HK-2 (cell line): ENCODE results near the gene SYCN.

ENCODE experiments used
- DNase-seq: peaks from one replicate; pipeline ENCODE4 v3.0.0-alpha.2; 2018; ENCODE audit not compliant: unreplicated experiment

SYCN gene

GRCh38 chr19:39155741-39156140 is 48.3 kb downstream of the SYCN start:
- DNase-seq = no peak

GRCh38 chr19:39155114-39155700 is 48.9 kb downstream of the SYCN start:
- no peak for DNase-seq

DNA sequence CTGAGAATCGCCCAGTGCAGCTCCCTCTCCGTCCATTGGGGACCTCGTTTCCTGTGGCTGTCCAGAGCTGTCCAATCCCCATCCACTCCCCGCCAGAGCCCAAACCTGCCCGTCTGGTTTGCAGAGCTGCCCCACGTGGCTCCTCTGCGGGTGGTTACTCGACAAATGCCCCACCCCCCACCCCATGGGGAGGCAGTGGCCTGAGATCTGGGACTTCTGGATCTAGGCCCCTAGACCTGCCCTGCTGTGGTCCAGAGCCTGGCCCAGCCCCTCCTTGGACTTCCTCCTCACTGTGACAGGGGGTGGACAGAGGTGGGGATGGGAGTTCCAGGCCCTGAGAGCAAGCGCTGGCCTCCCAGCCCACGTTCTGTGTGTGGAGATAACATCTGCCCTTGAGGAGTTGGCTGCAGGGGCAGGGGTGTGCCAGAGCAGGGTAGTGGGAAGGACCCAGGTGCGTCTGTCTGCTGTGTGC is 49.4 kb downstream of the SYCN start:
- DNase-seq = no peak

DNA sequence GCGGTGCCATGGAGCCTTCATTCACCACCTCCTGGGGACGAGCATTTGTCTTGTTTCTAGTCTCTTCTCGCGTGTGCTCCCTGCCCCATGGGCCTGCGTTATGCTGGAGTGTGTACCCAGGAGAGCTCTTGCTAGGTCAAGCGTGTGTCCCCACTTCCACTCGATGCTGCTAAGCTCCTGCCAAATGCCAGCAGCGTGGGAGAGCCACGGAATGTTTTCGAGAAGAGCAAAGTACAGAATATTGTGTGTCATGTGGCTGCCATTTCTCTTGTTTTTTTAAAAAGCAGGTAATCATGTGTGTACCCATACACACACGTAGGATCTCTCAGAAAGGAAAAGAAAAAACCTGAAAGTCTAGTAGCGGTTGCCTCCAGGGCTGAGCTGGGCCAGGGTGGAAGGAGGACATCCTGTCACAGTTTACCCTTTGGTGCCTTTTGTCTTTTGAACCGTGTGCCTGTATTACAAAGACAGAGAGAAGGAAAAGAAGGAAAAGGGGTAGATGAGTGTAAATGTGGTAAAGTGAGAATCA is 49.9 kb downstream of the SYCN start:
- no peak for DNase-seq
